HepG2 (cell line): ENCODE data around the gene SACS. TPM values are rescaled to one million over a fixed set of nuclear protein-coding genes. Genes with fewer than 3 reads are reported as not detected.

ENCODE experiments used
- ATAC-seq: fragments of 200-7000 bp; cut with Tn5 transposase; 3 replicates; pipeline ENCODE4 v1.9.1; 2020; ENCODE audit warnings: mild to moderate bottlenecking, moderate library complexity
- BruUV-seq: library from RNA; stranded (reverse); fragments of 400-500 nt; replicated peaks from 2 replicates; lab custom pipeline; 2021; lab: Mats Ljungman, UMichigan
- CTCF ChIA-PET: fragments of 300-600 bp; formaldehyde crosslinking; extraction: SDS; loops from one replicate; lab custom pipeline; 2021; ENCODE audit warnings: low total read pairs, inconsistent platforms, low intra/inter-chr PET ratio; lab: Yijun Ruan, JAX
- POLR2A ChIA-PET: fragments of 350-600 bp; sonication (Branson Sonifier 250); formaldehyde crosslinking; loops from one replicate; lab custom pipeline; 2020; ENCODE audit warnings: antibody characterized with exemption, inconsistent platforms; lab: Yijun Ruan, JAX
- DNase-seq: peaks from one replicate; pipeline ENCODE4 v3.0.0-alpha.2; 2015; ENCODE audit warnings: low spot score
- FAIRE-seq: peaks from 3 replicates; lab custom pipeline; 2011; peaks lifted over from hg19 to GRCh38; lab: Jason Lieb, UNC
- H2AFZ ChIP-seq: one replicate; pipeline ENCODE4 v1.6.1; 2011; ENCODE audit warnings: low read length, inconsistent platforms
- H3K27ac ChIP-seq: fragments of 300-600 bp; 3 replicates; pipeline ENCODE4 v1.8.0; 2011; ENCODE audit warnings: mixed run types, mild to moderate bottlenecking, mixed read lengths, low read length, inconsistent platforms; ENCODE audit not compliant: insufficient read depth; ENCODE audit errors: extremely low read length
- H3K27me3 ChIP-seq, 2 experiments: fragments of 200-600 bp in 1 of 2; 2 replicates in 1 of 2; 3 replicates in 1 of 2; pipeline versions ENCODE4 v1.6.0 to v1.8.0; 2011; ENCODE audit warnings: low read length in 2 of 2, mild to moderate bottlenecking in 2 of 2, moderate library complexity in 2 of 2, inconsistent platforms in 1 of 2; ENCODE audit not compliant: insufficient read depth in 2 of 2, control insufficient read depth in 1 of 2
- H3K36me3 ChIP-seq, 2 experiments: fragments of 200-600 bp in 1 of 2; replicated peaks in 1 of 2; 2 replicates in 1 of 2; 3 replicates in 1 of 2; pipeline versions ENCODE4 v1.5.1 to v1.8.0; 2011; ENCODE audit warnings: low read length in 2 of 2, inconsistent platforms in 1 of 2; ENCODE audit not compliant: insufficient read depth in 2 of 2, control insufficient read depth in 1 of 2
- H3K4me1 ChIP-seq: 2 replicates; pipeline ENCODE4 v1.5.1; 2012; ENCODE audit warnings: low read length, inconsistent platforms; ENCODE audit not compliant: insufficient read depth
- H3K4me2 ChIP-seq: 2 replicates; pipeline ENCODE4 v1.6.0; 2011; ENCODE audit warnings: low read depth, low read length, inconsistent platforms
- H3K4me3 ChIP-seq, 3 experiments: fragments of 200-600 bp in 1 of 3; sonication (generic), shearing (Covaris generic) in 1 of 3; replicated peaks in 1 of 3; 2 replicates each; pipeline ENCODE4 v1.5.1; 2011 to 2016; ENCODE audit warnings: low read length in 3 of 3, inconsistent platforms in 2 of 3, low read depth in 2 of 3, mild to moderate bottlenecking in 2 of 3, control low read depth in 1 of 3, mixed read lengths in 1 of 3; ENCODE audit not compliant: insufficient read depth in 1 of 3
- H3K79me2 ChIP-seq: one replicate; pipeline ENCODE4 v1.6.1; 2011; ENCODE audit warnings: low read length, inconsistent platforms; ENCODE audit not compliant: insufficient read depth
- H3K9ac ChIP-seq: 2 replicates; pipeline ENCODE4 v1.6.0; 2011; ENCODE audit warnings: mild to moderate bottlenecking, low read depth, low read length, inconsistent platforms; ENCODE audit not compliant: insufficient read depth
- H3K9me3 ChIP-seq: 2 replicates; pipeline ENCODE4 v1.5.1; 2012; ENCODE audit warnings: mild to moderate bottlenecking, low read length
- H4K20me1 ChIP-seq: 2 replicates; pipeline ENCODE4 v1.6.0; 2011; ENCODE audit warnings: inconsistent platforms, mild to moderate bottlenecking, low read length, moderate library complexity; ENCODE audit not compliant: insufficient read depth
- ELF3 ChIP-seq: IDR thresholded peaks from 2 replicates; pipeline ENCODE4 v1.6.1; 2016; ENCODE audit warnings: missing genetic modification reagents, missing compliant biosample characterization
- SPEN ChIP-seq: sonication (generic); formaldehyde crosslinking; IDR thresholded peaks from 2 replicates; pipeline ENCODE4 v1.5.1; 2020; ENCODE audit warnings: low read depth, mild to moderate bottlenecking, missing genetic modification reagents
- THYN1 ChIP-seq: sonication (generic); formaldehyde crosslinking; IDR thresholded peaks from 2 replicates; pipeline ENCODE4 v1.8.1; 2023; ENCODE audit warnings: low read depth, mild to moderate bottlenecking, moderate library complexity, missing genetic modification reagents, borderline replicate concordance
- ZBTB38 ChIP-seq: sonication (generic); formaldehyde crosslinking; IDR thresholded peaks from 2 replicates; pipeline ENCODE4 v1.5.1; 2020; ENCODE audit warnings: mild to moderate bottlenecking, missing genetic modification reagents
- ZBTB7A ChIP-seq: sonication (generic); formaldehyde crosslinking; IDR thresholded peaks from 2 replicates; pipeline ENCODE4 v1.8.0; 2022; ENCODE audit warnings: mild to moderate bottlenecking, missing genetic modification reagents
- WGBS: methylation state at CpG from one replicate; pipeline ENCODE4 v1.1.6; 2017; ENCODE audit warnings: low lambda C conversion rate; 5-methylcytosine and 5-hydroxymethylcytosine counted together
- in situ Hi-C: cut with HindIII; loops from 2 replicates; pipeline ENCODE4 v1.10.0; 2017; ENCODE audit warnings: low pct_unique_long_range_greater_than_20kb; ENCODE audit not compliant: extremely low pct_ligation_motif_present
- intact Hi-C: fragments of 100-400 bp; cut with micrococcal nuclease; formaldehyde crosslinking; loops from one replicate; pipeline ENCODE4 v1.10.0; 2022; ENCODE audit not compliant: unreplicated experiment
- polyA plus RNA-seq, 8 experiments: library from polyadenylated mRNA; depleted of rRNA in 3 of 8; stranded (reverse) in 7 of 8; unstranded in 1 of 8; fragments of >200 nt; fragmentation: Illumina TruSeq in 4 of 8; extraction: Trizol in 4 of 8; gene quantifications; 2 replicates each; pipeline versions ENCODE4 v1.2.1 to v1.2.3, GENCODE V29; 2011 to 2016; ENCODE audit warnings: low read depth in 4 of 8, missing spikeins in 1 of 8, mixed read lengths in 1 of 8; ENCODE audit not compliant: insufficient read depth in 1 of 8
- total RNA-seq, 5 experiments: library from RNA; depleted of rRNA; stranded (reverse); fragments of >200 nt; fragmentation: Illumina TruSeq; extraction: Trizol; gene quantifications; 2 replicates each; pipeline ENCODE4 v1.2.3, GENCODE V29; 2016; ENCODE audit warnings: low read depth in 1 of 5
- TF ChIP-seq, protein P1 (sequence below), 2 experiments: fragments of 450-650 bp in 1 of 2; sonication (generic) in 1 of 2; formaldehyde crosslinking; IDR thresholded peaks; 2 replicates each; pipeline versions ENCODE4 v1.5.0 to v1.8.0; 2020 to 2022; ENCODE audit warnings: mild to moderate bottlenecking in 1 of 2, missing genetic modification reagents in 1 of 2
- TF ChIP-seq, protein P2 (sequence below): sonication (generic); formaldehyde crosslinking; conservative IDR thresholded peaks from 2 replicates; pipeline ENCODE4 v1.4.0; 2020; ENCODE audit warnings: missing genetic modification reagents
- TF ChIP-seq, protein P3 (sequence below): sonication (generic); formaldehyde crosslinking; IDR thresholded peaks from 2 replicates; pipeline ENCODE4 v1.4.0; 2020; ENCODE audit warnings: mild to moderate bottlenecking, missing genetic modification reagents
- TF ChIP-seq, protein P4 (sequence below): sonication (generic); formaldehyde crosslinking; IDR thresholded peaks from 2 replicates; pipeline ENCODE4 v1.4.0; 2020; ENCODE audit warnings: missing genetic modification reagents

SACS gene
- total and polyA plus RNA-seq, 2 of the 13 experiments (the other 11 are each of a cell fraction or from before 2014, with no cell fraction given), result 4.0 to 15.7 TPM

DNA sequence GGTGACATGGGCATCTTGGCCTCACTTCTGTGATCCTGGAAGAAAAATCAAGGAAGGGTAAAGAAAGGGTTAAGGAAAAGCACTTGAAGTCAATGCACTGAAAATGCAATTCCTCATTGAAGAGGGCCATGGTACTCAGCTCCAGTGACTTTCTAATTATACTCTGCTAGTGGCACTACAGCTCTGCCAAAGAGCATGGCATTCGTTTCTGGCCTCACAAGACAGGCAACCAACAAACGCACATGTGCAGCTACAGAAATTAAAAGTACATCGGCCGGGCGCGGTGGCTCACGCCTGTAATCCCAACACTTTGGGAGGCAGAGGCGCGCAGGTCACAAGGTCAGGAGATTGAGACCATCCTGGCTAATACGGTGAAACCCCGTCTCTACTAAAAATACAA, 21.8 kb downstream of the SACS start (continued):
- TF ChIP-seq, protein P1, sequence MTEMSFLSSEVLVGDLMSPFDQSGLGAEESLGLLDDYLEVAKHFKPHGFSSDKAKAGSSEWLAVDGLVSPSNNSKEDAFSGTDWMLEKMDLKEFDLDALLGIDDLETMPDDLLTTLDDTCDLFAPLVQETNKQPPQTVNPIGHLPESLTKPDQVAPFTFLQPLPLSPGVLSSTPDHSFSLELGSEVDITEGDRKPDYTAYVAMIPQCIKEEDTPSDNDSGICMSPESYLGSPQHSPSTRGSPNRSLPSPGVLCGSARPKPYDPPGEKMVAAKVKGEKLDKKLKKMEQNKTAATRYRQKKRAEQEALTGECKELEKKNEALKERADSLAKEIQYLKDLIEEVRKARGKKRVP (CRISPR knock-in tag; IDR thresholded peaks at IDR 0.05), result no peak
- TF ChIP-seq SPEN (CRISPR knock-in tag) (no peak), ZBTB7A (CRISPR knock-in tag) (no peak), ZBTB38 (CRISPR knock-in tag) (no peak), ELF3 (CRISPR knock-in tag) (no peak), THYN1 (CRISPR knock-in tag) (no peak)
- TF ChIP-seq, protein P2, sequence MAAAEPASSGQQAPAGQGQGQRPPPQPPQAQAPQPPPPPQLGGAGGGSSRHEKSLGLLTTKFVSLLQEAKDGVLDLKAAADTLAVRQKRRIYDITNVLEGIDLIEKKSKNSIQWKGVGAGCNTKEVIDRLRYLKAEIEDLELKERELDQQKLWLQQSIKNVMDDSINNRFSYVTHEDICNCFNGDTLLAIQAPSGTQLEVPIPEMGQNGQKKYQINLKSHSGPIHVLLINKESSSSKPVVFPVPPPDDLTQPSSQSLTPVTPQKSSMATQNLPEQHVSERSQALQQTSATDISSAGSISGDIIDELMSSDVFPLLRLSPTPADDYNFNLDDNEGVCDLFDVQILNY (CRISPR knock-in tag), result no peak
- TF ChIP-seq, protein P3, sequence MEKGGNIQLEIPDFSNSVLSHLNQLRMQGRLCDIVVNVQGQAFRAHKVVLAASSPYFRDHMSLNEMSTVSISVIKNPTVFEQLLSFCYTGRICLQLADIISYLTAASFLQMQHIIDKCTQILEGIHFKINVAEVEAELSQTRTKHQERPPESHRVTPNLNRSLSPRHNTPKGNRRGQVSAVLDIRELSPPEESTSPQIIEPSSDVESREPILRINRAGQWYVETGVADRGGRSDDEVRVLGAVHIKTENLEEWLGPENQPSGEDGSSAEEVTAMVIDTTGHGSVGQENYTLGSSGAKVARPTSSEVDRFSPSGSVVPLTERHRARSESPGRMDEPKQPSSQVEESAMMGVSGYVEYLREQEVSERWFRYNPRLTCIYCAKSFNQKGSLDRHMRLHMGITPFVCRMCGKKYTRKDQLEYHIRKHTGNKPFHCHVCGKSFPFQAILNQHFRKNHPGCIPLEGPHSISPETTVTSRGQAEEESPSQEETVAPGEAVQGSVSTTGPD (CRISPR knock-in tag), result no peak

DNA sequence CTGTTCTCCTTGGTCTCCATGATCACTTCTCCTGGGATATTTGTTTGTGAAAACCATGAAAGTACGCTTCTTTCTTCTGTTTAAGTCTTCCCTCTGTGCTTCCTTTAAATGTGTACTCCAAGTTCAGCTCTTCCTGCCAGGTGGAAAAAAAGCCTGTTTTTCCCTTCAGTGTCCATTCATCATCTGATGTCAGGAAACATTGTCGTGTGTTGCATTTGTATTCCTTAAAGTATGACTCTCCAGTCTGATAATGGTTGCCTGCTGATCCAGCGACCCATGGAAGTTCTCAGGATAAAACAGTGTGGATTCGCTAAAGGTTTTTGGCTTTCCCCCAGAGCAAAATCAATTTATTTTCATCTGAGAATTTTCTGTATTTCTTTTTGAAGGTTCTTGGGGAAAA, 22.3 kb downstream of the SACS start:
- no peak overlapping the region for H2AFZ ChIP-seq
- DNase-seq (no peak), FAIRE-seq (no peak), ATAC-seq (no peak)
- CTCF ChIA-PET, result no interaction called here
- no peaks in the 10 kb centered on the region for H4K20me1 ChIP-seq
- in situ Hi-C loops (no loop called here), intact Hi-C loops (no loop called here)
- TF ChIP-seq, protein P4, sequence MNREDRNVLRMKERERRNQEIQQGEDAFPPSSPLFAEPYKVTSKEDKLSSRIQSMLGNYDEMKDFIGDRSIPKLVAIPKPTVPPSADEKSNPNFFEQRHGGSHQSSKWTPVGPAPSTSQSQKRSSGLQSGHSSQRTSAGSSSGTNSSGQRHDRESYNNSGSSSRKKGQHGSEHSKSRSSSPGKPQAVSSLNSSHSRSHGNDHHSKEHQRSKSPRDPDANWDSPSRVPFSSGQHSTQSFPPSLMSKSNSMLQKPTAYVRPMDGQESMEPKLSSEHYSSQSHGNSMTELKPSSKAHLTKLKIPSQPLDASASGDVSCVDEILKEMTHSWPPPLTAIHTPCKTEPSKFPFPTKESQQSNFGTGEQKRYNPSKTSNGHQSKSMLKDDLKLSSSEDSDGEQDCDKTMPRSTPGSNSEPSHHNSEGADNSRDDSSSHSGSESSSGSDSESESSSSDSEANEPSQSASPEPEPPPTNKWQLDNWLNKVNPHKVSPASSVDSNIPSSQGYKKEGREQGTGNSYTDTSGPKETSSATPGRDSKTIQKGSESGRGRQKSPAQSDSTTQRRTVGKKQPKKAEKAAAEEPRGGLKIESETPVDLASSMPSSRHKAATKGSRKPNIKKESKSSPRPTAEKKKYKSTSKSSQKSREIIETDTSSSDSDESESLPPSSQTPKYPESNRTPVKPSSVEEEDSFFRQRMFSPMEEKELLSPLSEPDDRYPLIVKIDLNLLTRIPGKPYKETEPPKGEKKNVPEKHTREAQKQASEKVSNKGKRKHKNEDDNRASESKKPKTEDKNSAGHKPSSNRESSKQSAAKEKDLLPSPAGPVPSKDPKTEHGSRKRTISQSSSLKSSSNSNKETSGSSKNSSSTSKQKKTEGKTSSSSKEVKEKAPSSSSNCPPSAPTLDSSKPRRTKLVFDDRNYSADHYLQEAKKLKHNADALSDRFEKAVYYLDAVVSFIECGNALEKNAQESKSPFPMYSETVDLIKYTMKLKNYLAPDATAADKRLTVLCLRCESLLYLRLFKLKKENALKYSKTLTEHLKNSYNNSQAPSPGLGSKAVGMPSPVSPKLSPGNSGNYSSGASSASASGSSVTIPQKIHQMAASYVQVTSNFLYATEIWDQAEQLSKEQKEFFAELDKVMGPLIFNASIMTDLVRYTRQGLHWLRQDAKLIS (CRISPR knock-in tag), result no peak
- POLR2A ChIA-PET, result no interaction called here
- H3K4me2 ChIP-seq, result no peak overlapping the region
- H3K36me3 ChIP-seq, result no peaks in the 10 kb centered on the region
- WGBS, result 48% methylated on average over 4 of the region's 4 CpGs
- H3K79me2 ChIP-seq, result no peaks in the 10 kb centered on the region
- H3K9me3 ChIP-seq, result no peaks in the 10 kb centered on the region
- no peak overlapping the region for H3K9ac ChIP-seq
- no peaks in the 10 kb centered on the region for H3K27me3 ChIP-seq
- H3K4me3 ChIP-seq, result no peak overlapping the region
- H3K4me1 ChIP-seq, result no peaks in the 10 kb centered on the region
- no peak overlapping the region for H3K27ac ChIP-seq
- BruUV-seq, result no TSS peak
